ENCODE measurements around the gene FAM204A.

Gene FAM204A

DNA sequence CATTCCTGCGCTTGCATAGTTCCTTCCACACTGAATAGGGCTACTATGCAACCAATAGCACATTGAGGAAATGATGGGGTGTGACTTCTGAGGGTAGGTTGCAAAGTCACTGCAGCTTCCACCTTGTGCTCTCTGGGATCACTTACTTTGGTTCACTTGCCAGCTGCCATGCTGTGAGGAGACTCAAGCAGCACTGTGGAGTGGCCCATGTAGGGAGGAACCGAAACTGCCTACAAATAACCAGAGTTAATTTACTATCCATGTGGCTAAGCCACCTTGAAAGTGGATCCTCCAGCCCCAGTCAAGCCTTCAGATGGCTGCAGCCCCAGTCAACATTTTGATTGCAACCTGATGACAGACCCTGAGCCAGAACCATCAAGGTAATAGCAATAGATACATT is 64.3 kb downstream of the FAM204A start:
- DNase-seq, result no peak

DNA sequence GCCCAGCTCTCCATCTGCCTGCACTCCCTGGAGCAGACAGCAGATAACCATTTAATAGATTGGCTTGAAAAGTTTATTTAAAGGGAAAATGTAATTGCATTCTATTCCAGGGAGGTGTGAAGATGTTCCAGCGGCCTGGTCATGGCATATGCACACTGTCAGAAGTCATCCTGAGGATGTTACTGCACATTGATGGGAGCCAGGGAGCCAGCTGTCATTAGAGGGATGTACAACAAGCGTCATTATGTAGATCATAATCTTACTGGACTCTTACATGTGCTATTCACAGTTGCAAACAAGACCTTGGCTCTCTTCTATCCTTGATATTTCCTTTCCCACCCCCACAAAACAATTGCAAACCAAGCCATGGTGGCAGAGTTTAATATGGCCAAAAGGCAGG is 65.4 kb downstream of the FAM204A start:
- no peak for DNase-seq

DNA sequence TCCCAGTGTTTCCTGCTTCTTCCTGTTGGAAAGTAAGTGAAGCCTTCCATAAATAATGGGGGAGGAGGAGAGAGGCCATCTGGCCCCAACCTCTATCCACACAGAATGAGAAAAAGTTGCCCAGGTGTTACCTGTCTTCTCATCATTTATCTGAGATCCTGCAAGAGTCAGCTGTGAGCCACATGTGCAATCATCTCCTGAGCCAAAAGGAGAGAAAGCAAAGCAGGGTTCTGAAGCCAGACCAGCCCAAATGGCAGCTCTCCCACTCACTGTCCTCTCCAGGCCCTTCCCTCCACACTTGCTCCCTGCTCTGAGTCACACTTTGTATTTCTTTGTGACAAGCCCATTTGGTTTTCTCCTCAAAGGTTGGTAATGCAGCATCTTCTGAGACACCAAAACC is 65.9 kb downstream of the FAM204A start:
- DNase-seq, result no peak

DNA sequence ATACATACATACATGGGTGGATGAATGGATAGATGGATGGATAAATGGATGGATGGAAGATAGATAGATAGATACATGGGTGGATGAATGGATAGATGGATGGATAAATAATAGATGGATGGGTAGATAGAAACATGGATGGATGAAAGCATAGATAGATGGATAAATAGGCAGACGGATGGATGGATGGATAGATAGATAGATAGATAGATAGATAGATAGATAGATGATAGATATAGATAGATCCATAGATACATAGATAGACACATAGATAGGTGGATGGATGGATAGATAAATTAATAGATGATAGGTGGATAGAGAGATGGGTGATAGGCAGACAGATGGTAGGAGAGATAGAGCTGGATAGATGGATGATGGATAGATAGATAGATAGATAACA is 68.5 kb downstream of the FAM204A start:
- DNase-seq, result no peak

DNA sequence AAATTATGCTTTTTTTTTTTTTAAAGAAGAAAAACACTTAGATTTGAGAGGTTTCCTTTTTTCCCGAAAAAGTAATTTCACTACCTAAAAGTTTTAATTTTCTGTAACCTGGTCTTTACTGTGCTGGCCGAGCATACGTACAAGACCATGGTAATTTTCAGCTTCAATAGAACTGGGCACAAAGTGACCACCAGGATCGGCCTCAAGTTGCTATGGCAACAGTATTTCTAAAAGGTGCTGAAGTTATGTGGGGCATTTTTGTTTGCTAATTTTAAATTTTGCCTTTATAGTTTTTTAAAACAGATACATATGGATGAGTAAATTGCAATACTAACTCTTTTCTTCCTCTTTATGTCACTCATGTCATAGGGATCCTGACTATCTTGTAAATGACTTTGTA is 69.4 kb downstream of the FAM204A start:
- DNase-seq, result no peak

DNA sequence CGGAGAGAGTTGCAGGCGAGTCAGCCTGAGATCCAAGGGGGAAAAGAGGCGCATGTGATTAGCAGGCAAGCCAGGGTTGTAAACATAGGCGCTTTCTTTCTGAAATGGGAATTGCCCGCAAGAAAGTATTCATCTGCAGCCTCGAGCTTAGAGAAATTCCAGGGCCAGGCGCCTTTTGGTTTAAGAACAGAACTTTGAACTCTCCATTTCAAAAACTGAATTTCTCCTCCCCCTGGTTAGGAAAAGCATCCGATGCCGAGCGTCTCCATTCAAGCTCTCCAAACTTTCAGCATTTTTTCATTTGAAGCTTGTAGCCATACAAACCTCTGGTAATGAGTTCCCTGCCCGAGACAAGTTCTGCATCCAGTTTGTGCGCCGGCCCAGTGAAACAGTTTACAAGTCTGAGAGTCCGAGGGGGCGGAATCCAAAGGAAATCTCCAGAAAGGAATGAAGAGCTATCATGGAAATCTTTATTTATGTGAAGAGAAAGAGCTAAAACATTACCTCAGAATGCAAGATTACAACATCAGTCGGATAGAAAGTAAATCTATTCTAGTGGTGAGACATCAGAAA is 69.9 kb downstream of the FAM204A start:
- no peak for DNase-seq

DNA sequence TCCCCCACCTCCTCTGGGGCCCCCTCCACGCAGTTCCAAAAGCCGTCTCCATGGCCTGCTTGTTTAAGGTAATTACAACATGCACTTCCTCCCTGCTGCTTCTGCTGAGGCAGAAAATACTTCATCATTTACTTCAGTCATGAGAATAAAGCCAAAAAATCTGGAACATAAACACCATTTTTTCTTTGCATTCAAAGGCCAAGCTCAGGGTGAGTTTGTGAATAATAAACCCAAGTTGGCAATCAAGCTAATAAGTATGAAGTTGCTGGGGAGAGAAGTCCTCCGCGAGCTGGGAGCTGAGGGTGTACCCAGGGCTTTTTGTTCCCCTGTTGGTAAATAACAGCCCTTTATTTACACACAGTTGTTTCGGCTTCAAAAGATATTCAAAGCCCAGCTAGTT is 70.5 kb downstream of the FAM204A start:
- DNase-seq, result no peak

DNA sequence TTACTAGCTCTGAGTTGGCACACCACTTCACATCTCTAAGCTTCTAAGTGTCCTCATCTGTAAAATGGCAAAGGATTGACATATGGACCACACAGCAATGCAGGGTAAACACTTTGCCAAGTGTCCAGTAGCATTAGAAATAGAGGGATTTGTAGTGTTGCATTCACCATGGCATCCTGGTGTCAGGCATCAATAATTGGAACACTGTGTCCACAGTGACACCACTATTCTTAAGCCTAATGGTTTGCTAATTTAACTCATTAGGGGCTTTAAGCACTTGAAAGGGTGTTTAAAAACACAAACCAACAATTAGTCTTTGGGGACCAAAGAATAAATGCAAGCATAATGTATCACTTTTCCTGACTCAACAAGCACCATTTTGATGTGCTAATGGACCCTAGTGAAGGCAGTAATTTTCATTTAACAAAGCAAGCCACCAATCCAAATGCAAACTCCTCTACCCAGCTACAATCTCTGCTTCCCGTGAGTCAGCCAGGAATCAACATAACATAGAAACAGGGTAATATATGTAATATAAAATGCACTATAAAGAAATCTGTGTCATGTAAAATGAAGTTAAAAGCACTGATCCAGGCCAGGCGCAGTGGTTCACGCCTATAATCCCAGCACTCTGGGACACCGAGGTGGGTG is 75.9 kb downstream of the FAM204A start:
- DNase-seq, result no peak

DNA sequence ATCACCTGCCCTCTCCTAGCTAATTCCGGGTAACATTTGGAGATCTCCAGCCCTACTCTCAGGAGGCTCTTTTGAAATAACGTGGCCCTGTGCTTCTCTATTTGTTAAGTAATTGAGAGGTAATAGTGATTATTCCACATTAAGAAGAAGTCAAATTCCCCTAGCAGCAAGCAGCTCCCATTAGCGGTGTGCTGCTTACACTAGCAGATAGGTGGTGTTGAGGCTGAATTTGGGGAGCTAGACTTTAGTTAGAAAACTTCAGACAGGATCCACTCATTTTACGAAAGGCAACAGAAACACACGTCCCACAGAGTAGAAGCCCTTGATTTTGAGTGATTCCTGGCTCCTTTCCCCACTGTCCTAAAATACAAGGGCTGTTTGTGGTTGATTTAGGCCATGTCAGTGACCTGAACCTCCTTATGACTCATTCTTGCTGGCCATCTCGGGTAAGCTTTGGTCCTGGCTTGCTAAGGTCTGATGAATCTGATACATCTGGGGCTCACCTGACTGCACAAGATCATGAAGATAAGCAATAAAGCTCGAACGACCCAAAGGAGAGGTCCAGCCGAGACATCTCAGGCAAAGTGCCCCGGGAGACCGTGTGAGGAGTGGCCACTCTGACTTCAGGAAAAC is 77.2 kb downstream of the FAM204A start:
- DNase-seq, result no peak

DNA sequence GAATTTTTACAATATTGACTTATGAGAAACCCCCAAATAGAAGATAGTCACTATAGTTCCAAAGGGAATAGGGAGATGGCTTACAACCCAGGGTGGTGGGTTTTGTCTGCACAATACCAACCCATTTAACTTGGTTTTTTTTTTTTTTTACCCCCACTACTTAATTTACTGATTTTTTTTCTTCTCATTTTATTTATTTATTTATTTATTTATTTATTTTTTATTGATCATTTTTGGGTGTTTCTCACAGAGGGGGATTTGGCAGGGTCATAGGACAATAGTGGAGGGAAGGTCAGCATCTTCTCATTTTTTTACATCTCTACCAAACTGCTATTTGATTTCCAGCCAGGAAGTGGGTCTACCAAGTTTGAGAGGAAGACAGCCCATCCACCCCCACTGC is 77.9 kb downstream of the FAM204A start:
- no peak for DNase-seq

DNA sequence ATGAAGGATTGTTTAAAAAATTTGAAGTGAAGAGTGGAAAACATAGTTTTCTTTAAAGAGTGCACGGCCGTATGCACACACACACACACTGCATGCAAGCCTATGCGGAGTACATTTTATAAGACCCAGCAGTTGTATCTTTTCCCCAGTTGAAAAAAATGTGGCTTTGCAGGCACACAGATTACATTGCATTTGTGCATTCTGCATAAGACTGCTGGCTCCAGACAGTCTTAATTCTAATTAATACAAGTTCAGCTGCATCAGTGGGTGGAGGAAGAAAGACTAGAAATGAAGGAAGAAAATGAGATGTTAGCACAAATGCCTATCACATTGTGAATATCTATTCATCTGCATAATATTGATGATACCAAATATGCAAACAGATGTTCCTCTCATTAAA is 79.6 kb downstream of the FAM204A start:
- no peak for DNase-seq

DNA sequence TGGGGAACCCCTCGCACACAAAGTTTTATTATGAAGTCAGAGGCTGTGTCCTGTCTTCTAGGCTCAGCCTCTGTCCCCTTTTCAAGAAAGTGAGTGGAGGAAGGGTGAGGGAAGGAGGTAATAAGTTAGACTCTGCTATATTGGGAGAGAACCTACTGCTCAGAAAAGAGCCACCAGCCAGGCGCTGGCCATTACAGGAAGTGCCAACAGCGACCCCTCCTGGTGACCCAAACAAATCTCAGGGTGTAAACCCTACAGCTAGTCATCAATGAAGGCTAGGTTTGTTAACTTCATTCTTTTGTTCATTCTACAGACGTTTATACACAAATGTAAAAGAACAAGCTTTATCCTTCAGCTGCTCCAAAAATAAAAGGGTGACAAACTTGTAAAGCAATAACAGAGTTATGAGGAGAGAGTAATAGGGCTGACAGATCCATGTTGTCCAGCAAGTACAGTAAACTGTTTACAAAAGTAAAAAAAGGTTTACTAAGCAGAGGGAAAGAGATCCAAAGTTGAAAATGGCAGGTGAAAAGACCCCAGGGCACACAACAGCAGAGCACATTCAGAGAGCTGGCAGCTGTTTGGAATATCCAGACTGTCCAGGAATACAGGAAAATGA is 82.7 kb downstream of the FAM204A start:
- DNase-seq, result no peak

DNA sequence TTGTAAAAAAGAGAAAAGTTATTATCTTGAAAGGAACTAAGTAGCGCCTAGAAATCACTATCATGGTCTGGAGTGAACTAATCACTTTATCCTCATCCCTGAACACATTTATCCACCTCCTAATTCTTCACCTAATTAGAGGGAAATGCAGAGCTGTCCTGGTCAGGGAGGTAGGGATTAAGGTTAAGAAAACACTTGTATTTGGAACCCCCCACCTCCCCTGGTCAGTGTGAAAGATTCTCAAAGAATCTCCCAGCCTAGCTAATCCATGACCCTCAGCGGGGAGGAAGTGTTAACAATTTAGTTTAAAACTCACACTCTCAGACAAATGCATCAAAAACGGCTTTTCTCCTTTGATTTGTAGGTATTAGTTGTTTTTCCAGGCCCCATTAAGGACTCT is 83.8 kb downstream of the FAM204A start:
- no peak for DNase-seq

DNA sequence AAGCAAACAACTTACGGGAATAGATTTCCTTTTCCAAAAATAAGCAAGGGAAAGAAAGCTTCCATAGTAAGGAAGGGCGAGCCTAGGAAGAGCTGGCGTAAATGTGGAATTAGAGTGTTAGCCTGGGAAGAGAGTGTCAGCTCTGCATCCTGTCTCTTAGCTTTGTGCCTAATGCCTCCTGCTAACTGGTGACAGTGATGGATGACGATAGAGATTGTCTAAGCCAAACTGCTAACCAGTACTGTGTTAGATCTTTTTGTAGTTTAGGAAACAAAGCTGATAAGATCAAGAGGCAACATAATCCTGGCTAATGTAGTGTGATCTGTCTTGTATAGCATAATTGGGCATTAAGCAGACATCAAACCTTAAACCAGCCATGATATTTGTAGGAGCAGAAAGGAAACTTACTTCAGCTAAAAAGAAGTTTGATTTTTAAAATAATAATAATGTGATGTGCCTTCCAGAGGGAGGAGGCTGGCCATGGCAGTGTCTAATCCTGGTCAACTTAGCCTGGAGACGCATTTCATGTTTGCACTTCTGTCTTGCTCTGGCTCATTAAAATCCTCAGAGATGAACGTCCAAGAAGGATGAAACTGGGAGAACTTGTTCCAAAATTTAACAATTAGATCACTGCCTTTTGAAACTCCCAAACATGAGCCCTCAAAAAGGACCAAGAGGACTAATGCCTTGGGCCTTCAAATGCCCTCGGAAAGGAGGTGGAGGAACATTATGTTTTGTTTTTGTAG is 85.1 kb downstream of the FAM204A start:
- DNase-seq, result no peak

DNA sequence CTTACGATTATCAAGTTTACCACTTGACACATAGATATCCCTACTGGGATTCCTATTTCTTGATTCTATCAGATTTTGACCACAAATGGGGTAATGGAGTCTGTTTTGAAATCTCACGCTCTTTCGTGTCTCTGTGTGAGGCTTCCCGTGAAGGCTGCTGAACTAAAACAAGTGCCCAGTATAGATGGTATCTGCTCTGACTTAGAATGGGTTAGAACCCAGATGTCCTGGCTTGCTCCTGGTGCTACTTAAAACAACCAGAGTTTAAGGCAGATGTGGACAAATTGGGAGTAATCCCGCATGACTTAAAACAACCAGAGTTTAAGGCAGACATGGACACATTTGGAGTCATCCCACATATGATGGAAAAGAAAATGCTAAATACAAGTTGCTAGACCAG is 85.9 kb downstream of the FAM204A start:
- no peak for DNase-seq

DNA sequence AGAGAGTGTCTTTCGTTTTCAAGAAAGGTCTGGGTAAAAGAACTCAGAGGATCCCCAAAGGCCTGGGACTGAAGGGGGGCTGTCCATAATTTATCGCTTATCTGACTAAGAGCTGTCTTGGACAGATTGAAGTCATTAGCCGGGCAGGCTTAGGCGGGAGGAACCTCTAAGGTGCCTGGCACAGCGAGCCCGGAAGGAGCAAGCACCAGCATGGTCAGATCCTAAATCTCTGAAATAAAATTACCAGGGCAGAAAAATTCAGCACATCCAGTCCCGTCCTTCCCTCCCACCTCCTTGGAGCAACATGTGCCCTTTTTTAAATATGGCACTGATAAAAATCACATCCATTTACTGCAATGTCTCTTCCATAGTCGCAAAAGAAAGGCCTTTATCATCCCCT is 86.8 kb downstream of the FAM204A start:
- no peak for DNase-seq

DNA sequence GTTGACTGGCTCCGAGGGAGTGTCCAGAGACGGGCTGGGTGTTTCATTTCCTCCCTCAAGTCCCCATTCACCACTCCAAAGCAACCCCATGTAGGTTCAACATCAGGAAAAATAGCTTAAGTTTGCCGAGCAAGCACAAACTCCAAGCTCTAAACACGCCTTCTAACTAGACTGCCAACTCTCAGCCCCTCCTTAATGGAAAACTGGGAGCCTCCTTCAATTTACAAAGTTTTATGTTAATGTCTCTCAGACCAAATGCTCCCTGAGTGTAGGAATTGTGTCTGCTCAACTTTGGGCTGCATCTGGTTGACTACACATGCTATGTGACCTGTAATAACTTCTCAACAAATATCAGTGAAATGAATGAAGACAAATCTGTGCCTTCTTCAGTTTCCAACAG is 87.5 kb downstream of the FAM204A start:
- DNase-seq, result no peak

DNA sequence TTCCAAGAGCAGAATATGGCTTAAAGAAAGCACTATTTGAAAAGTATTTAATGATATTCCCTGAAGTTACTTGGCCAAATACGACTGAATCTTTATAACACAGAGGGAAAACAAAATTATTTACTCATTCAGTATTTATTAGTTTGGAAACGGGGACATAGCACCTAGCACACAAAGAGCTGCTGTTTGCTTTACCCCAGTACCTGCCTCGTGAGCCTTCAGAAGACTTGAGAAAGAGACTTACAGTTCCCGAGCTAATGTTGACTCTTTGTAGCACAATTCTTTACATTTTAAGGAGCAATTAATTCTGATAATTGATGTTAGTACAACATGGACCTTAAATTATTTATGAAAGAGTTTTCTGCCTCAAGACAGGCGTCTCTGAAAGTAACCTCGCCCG is 88.7 kb downstream of the FAM204A start:
- DNase-seq, result no peak

DNA sequence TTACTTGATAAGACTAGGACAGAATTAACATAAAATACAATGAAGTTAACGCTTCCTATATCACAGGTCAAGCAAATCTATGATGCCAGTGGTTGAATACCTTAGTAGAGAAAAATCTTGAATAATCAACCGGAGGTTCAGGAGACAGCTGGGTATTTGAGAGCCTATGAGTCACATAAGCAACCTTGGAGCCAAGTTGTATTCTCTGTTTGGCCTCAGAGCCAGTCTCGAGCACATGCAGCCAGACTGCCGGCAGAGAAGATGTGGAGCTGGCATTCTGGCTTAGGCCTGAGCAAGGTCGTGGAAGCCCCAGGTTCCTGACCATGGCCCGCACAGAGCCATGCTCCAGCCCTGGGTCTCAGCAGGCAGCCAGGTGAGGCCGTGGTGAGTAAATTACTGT is 90.3 kb downstream of the FAM204A start:
- DNase-seq, result no peak

DNA sequence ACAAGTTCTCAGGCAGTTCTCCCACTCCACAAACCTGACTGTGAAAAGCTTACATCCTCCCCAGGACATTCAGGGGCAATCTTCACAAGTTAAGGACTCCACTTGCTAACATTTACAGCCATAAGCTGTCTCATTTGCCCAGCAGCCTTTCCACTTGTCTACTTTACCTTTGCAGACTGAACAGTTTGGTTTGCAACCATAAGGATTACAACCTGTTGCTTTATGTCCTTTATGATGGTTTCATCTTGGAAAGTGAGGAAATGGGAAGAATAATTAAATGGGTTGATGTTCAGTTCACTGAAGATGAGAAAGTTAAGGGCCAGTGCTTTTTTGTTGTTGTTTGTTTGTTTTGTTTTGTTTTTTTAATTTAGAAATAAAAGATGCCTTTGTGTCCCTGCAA is 92.4 kb downstream of the FAM204A start:
- DNase-seq, result no peak

Data from activated CD4-positive, alpha-beta T cell treated with anti-CD3 and anti-CD28 coated beads for 4 hours (primary cell).